SU-DHL-6 (cell line): ENCODE measurements around the gene TBC1D1.

Source experiments
- CTCF ChIP-seq: fragments of 200-600 bp; sonication (generic); IDR thresholded peaks from one replicate; pipeline ENCODE4 v1.5.1; 2017; ENCODE audit warnings: antibody characterized with exemption, mild to moderate bottlenecking, low read length, moderate library complexity; ENCODE audit not compliant: insufficient read depth, poor library complexity, severe bottlenecking
- EZH2phosphoT487 ChIP-seq: fragments of 200-600 bp; sonication (generic), shearing (Covaris generic); conservative IDR thresholded peaks from 2 replicates; pipeline ENCODE4 v1.6.1; 2018; ENCODE audit warnings: mild to moderate bottlenecking, antibody characterized with exemption, low read length, moderate library complexity, mixed read lengths

DNA sequence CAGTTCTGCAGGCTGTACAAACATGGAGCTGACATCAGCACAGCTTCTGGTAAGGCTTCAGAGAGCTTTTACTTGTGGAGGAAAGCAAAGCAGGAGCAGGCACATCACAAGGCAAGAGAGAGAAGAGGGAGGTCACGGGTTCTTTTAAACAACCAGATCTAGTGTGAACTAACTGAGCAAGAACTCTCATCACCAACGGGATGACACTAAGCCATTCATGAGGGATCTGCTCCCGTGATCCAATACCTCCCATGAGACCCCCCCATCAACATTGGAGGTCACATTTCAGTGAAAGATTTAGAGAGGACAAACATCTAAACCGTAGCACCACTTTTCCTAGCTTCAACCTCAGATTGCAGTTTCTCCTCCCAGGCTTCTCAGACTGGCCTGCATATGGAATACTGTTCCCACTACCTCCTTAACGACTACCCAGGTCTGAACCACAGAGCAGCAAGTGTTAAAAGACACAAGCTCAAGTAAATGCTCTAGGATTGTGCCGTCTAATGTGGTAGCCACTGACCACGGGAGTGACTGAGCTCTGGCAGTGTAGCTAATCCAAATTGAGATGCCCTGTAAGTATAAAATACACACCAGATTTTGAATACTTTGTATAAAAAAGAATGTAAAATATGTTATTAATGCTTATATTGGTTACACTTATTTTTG lies 262.0 kb downstream of the TBC1D1 start:
- no peak for TF ChIP-seq CTCF
- no peak for TF ChIP-seq EZH2phosphoT487
